ENCODE measurements around the gene CAMK2N1.

The CAMK2N1 gene

DNA sequence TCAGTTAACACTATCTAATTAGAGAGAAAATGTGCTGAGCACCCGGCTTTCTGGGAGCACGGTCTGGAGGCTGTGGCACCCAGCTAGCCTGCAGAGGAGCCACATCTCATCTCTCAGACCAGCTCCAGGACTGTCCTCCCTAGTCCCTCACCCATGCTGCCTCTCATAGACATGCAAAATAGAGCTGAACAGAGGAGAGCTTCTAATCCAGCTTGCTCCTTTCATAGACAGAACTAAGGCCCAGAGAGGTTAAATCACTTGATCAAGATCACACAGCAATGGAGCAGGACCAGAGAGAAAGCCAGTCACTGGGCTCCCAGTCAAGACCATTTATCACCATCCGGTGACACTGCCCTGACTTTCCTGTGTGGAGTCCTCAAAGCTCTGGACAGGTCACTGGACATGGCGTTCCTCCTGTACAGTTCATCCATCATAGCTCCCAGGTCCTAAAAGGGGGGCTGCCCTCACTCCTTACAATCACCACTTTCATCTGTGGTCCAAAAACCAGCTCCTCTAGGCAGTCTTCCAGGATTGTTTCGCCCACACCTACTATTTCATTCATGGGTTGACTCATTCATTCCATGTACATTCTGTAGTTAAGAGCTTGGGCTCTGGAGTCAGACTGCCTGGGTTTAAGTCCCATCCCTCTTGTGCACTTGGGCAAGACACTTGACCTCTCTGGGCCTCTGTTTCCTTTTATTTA lies 8.8 kb upstream of the CAMK2N1 start:
- TF ChIP-seq, protein P1, sequence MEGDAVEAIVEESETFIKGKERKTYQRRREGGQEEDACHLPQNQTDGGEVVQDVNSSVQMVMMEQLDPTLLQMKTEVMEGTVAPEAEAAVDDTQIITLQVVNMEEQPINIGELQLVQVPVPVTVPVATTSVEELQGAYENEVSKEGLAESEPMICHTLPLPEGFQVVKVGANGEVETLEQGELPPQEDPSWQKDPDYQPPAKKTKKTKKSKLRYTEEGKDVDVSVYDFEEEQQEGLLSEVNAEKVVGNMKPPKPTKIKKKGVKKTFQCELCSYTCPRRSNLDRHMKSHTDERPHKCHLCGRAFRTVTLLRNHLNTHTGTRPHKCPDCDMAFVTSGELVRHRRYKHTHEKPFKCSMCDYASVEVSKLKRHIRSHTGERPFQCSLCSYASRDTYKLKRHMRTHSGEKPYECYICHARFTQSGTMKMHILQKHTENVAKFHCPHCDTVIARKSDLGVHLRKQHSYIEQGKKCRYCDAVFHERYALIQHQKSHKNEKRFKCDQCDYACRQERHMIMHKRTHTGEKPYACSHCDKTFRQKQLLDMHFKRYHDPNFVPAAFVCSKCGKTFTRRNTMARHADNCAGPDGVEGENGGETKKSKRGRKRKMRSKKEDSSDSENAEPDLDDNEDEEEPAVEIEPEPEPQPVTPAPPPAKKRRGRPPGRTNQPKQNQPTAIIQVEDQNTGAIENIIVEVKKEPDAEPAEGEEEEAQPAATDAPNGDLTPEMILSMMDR (conservative IDR thresholded peaks at IDR 0.05), result no peak
- H3K27ac ChIP-seq, result peak overlapping the region; percentile 72

DNA sequence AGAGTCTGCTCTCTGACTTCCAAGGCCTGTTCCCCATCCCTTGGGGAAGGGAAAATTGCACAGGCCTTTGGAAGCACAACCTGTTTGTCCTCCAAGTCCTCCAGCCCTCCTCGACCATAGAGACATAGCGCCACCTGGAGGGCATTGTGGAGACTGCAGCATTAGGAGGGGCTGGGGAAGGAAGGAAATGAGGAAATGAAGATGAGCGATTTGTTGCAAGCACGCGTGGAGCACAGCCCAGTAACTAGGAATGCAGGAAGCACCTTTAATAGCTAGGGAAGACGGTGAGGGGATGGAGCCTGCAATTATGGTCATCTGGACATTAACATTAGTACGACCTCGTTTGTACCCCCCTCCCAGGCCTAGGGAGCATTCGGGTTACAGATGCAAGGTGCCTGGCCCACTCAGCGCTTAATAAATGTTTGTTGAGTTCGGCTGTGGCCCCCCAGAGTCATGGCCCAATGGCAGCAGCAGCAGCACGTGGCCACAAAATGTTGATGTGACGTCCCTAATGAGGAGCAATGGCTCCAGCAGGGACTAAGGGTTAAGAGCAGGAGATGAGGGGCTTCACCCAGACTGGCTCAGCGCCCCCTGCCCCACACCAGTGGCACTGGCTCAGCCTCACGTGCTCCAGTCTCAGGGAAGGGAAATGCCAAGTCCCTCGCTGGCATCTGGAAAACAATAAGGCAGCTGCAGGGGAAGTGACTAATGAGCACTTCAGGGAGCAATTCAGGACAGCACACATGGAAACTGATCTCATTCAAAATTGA lies 8.0 kb upstream of the CAMK2N1 start:
- TF ChIP-seq, protein P1 (conservative IDR thresholded peaks at IDR 0.05), result peak; percentile 92
- H3K27ac ChIP-seq, result peak overlapping the region; percentile 72

DNA sequence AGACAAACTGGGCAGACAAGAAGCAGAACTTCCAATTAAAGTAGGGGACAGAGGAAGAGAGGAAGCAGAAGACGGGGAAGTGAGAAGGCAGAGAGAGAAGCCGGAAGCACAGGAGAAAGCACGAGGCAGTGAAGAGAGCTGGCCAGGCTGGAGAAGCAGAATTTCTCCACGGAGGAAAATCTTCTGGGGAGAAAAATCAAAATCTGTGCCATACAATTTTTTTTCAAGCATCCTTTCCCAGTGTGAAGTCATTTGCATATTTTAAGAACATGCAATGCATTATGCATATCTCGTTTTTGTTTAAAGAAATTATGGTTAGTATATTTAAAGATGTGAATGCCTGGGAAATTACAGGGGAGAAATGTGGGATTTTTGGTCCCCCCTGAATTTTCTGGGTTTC lies 7.3 kb upstream of the CAMK2N1 start:
- H3K27ac ChIP-seq, result peak overlapping the region; percentile 72
- TF ChIP-seq, protein P1 (conservative IDR thresholded peaks at IDR 0.05), result no peak

DNA sequence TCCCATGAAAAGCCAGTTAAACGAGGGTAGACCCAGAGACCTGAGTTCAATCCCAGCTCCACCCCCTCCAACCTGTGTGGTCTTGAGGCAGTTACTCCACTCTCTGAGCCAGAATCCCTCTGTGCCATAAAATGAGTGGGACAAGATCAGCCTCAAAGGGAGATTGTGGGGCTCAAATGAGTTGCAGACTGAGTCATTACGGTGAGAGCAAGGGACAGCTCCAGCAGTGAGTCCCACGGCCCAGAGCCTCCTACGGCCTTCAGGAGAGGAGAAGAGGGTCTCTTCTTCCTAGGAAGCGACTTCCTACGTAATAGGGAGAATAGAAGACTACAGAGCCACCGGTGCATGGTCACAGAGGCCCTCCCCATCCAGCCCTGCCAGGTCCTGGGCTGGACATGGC lies 6.7 kb upstream of the CAMK2N1 start:
- H3K27ac ChIP-seq, result peak overlapping the region; percentile 72
- TF ChIP-seq, protein P1 (conservative IDR thresholded peaks at IDR 0.05), result no peak

DNA sequence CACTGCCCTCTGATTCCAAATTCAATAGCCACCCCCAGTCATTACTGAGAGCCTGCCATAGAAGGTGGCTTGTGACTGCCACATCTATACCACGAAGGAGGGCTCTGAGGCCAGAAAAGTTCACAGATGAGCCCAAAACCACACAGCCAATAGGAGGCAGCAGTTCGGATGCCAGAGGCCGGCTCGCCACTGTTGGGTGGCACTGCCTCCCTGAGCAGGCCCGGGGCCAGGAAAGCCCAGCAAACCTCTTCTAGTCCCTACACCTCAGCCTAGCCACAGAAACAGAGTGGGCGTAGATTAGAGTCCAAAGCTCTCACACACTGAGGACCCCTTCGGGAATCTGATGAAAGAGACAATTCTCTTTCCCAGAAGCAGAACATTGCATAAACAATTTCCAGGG lies 5.9 kb upstream of the CAMK2N1 start:
- TF ChIP-seq, protein P1 (conservative IDR thresholded peaks at IDR 0.05), result no peak

DNA sequence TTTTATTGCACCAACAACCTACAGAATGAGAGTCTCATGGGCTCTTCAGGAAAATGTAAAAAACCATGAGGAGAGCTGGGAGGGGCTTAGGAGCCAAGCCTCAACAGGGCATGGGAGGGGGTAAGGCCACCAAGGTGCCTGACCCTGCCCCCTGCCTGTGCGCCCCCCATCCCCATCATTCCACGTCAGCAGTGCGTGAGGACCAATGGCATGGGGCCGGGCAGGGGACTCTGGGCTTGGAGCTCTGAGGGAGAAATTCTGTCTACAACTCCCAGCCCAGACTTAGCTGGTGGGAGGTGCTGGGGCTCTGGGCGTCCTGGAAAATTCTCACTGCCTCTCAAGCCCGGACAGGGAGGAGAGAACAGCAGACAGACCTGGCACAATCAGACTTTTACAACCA lies 5.2 kb upstream of the CAMK2N1 start:
- H3K27ac ChIP-seq, result peak overlapping the region; percentile 72; the same call in 1 of the 2 replicates
- TF ChIP-seq, protein P1 (conservative IDR thresholded peaks at IDR 0.05), result no peak

More for the DNA sequence above, 5.9 kb upstream of the CAMK2N1 start:
- H3K27ac ChIP-seq, result peak overlapping the region; percentile 72

DNA sequence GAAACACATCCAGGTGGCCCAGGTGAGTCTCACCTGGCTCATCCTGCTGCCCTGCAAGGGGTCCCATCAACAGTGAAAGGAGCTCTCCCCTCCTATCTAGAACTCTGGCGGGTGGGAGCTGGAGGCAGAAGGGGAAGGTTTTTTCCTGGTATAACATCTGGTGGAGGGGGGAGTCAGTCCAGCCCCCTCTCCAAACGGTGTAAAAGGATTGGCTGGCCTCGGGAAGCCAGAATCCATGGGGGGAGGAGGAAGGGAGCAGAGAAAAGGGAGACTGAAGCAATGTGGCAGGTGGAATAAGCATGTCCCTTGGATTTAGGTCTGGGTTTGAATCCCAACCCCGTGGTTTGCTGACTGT lies 1.2 kb upstream of the CAMK2N1 start:
- TF ChIP-seq, protein P1 (conservative IDR thresholded peaks at IDR 0.05), result no peak
- H3K27ac ChIP-seq, result peak overlapping the region; percentile 98

Measured in VCaP (cell line).